ENCODE measurements around the gene PCBP2. TPM values are rescaled to one million over a fixed set of nuclear protein-coding genes. Genes with fewer than 3 reads are reported as not detected.

PCBP2 gene
- total RNA-seq, 1 donor from 2014 or later, result 350 TPM

DNA sequence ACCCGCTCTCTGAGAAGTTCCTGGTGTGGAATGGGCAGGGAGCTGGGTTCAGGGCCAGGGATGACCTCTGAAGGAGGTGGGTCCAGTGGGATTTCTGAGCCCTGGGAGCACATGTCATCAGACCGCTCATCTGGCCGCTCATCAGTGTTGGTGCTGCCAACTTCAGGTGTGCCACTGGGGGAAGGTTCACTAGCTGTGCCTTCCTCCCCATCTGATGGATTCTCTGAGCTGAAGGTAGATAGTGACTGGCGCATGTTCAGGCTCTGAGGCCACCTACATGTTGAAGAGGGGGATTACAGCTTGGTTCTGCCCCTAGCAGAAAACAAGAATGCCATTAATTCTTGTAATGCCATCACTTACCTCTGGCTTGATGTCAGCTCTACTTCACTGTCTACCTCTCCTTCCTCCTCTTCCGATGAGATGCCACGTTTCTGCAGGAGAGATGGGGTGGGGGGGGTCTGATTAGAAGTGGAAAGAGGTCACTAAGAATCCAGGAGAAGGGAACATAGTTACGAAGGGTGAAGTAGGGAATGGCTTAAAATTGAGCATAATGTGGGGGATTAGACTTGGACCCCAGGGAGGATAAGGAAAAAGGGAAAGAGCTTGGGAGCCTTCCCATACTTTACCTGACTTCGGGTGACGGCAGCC lies 30.2 kb downstream of the PCBP2 start:
- TF ChIP-seq, protein P1, sequence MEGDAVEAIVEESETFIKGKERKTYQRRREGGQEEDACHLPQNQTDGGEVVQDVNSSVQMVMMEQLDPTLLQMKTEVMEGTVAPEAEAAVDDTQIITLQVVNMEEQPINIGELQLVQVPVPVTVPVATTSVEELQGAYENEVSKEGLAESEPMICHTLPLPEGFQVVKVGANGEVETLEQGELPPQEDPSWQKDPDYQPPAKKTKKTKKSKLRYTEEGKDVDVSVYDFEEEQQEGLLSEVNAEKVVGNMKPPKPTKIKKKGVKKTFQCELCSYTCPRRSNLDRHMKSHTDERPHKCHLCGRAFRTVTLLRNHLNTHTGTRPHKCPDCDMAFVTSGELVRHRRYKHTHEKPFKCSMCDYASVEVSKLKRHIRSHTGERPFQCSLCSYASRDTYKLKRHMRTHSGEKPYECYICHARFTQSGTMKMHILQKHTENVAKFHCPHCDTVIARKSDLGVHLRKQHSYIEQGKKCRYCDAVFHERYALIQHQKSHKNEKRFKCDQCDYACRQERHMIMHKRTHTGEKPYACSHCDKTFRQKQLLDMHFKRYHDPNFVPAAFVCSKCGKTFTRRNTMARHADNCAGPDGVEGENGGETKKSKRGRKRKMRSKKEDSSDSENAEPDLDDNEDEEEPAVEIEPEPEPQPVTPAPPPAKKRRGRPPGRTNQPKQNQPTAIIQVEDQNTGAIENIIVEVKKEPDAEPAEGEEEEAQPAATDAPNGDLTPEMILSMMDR (IDR thresholded peaks at IDR 0.05; ENCODE audit: insufficient read depth, low read length, poor library complexity, severe bottlenecking), result peak; percentile 34
- no peak overlapping the region for H3K4me3 ChIP-seq (ENCODE audit: low read depth, low read length)
- DNase-seq (ENCODE audit: low read depth), result no peak
- peaks cover 8% of the 10 kb centered on the region for H3K36me3 ChIP-seq (ENCODE audit: control insufficient read depth, insufficient read depth, low read length)
- H3K27me3 ChIP-seq (ENCODE audit: control insufficient read depth, insufficient read depth, low read length), result no peaks in the 10 kb centered on the region

DNA sequence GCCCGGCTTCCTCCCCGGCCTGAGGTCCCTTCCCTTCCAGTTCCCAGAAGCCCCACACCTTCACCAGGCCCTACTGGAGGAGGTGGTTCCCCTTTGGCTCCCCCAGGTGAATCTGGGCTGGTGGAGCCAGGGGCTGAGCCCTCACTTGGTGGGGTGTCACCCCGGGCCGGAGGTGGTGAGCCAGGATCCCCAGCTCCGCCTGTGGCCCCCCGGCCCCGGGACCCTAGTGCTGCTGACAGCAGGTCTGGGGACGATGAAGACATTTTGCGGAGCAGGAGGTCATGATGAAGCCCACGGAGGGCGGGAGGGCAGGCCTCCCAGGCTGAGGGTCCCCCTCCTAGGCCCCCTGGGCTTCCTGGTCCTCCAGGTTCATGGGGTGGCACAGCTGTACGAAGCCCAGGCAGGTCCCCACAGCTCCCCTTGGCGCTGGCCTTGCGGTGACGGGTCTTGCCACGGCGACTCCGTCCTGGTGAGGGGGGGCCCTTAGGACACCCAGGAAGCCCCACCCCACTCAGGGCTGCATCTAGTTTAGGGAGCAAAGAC lies 30.8 kb downstream of the PCBP2 start:
- Histone ChIP-seq H3K27me3 (ENCODE audit: control insufficient read depth, insufficient read depth, low read length) (no peaks in the 10 kb centered on the region), H3K36me3 (ENCODE audit: control insufficient read depth, insufficient read depth, low read length) (peaks cover 8% of the 10 kb centered on the region), H3K4me3 (ENCODE audit: low read depth, low read length) (no peak overlapping the region)
- TF ChIP-seq, protein P1 (IDR thresholded peaks at IDR 0.05; ENCODE audit: insufficient read depth, low read length, poor library complexity, severe bottlenecking), result no peak
- no peak for DNase-seq (ENCODE audit: low read depth)

DNA sequence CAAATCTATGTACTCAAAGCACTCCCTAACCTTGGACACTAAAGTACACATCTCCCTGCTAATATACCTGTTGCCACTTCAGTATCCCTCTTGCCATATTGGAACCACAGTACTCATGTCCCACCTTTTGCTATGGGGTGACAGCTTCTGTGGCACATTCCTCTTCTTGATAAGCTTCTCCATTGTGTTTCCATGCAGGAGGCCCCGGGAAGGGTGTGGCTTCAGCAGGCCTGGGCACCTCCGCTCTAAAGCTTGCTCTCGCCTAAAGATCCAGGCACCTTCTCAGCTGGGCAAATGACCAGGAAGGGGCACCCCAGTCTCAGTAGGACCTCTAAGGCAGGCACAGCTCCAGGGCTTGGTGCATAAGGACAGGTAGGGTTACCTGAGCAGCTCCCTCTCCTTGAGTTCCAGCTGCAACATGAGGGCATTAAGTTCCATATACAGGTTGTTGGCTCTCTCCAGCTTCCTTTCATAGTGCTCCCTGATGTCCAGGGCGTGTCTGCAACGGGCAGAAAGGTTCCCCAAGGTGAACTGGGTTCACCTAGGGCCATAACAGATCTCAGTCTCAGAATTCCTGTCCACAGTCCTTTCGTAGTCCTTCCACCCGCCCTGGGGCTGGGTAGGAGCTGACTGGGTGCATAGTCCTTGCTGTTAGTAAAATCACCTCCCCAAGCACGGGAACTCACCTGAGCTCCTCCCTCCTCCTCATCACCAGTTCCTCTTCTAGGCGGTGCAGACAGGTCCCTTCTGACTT lies 31.5 kb downstream of the PCBP2 start:
- H3K4me3 ChIP-seq (ENCODE audit: low read depth, low read length), result no peak overlapping the region
- no peaks in the 10 kb centered on the region for H3K27me3 ChIP-seq (ENCODE audit: control insufficient read depth, insufficient read depth, low read length)
- TF ChIP-seq, protein P1 (IDR thresholded peaks at IDR 0.05; ENCODE audit: insufficient read depth, low read length, poor library complexity, severe bottlenecking), result no peak
- DNase-seq (ENCODE audit: low read depth), result no peak
- H3K36me3 ChIP-seq (ENCODE audit: control insufficient read depth, insufficient read depth, low read length), result peaks cover 8% of the 10 kb centered on the region

DNA sequence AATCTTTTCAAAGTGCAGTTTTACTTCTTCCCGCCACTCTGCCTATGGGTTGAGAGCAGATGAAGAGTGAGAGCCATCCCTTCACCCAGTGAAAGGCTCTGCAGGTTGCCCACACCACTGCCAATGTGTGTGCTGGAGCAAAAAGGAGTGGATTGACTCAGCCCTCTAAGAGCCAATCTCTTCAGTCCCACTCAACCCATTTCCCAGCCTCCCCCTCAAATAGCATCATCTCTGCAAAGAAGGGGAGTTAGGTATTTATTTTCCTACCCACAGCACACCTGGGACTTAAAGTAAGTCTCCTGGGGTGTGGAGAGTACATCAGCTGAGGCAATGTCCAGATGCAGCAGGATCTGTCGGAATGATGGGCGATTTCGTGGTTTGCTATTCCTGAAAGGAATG lies 32.1 kb downstream of the PCBP2 start:
- peaks cover 8% of the 10 kb centered on the region for H3K36me3 ChIP-seq (ENCODE audit: control insufficient read depth, insufficient read depth, low read length)
- H3K4me3 ChIP-seq (ENCODE audit: low read depth, low read length), result no peak overlapping the region
- DNase-seq (ENCODE audit: low read depth), result no peak
- TF ChIP-seq, protein P1 (IDR thresholded peaks at IDR 0.05; ENCODE audit: insufficient read depth, low read length, poor library complexity, severe bottlenecking), result no peak
- H3K27me3 ChIP-seq (ENCODE audit: control insufficient read depth, insufficient read depth, low read length), result no peaks in the 10 kb centered on the region

DNA sequence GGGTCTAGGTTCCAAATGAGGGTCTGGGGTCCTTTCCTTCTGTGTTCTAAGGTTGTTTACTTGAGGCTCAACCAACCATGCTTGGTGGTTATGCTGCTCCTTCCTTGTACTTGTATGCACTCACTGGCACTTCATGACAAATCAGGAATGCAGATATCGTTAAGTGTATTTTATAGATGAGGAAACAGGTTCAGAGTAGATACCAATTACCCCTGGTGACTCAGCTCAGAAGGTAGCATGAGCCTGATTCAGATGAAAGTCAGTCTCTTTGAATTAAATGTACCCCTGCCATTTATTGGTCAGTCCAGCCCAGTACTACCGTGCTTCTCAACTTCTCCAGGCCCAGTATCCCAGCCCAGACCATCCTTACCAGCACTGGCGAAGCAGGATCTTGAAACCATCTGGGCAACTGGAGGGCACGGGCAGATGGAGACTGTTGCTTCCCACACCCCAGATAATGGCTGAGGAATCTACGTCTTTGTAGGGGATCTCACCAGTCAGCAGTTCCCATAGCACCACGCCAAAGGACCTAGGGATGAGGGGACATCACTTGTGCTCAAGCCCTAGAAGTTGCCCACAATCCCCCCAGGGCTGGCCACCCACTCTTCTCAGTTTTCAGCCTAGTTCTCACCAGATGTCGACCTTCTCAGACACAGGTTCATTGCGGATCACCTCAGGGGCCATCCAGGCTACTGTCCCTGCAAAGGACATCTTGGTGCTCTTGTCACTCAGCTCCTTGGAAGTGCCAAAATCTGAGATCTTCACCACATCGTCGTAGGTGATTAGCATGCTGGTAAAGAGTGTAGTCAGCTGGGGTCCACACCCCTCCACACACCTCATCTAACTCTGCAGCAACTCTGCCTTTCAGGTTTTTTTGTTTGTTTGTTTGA lies 33.0 kb downstream of the PCBP2 start:
- peaks cover 8% of the 10 kb centered on the region for H3K36me3 ChIP-seq (ENCODE audit: control insufficient read depth, insufficient read depth, low read length)
- no peak overlapping the region for H3K4me3 ChIP-seq (ENCODE audit: low read depth, low read length)
- TF ChIP-seq, protein P1 (IDR thresholded peaks at IDR 0.05; ENCODE audit: insufficient read depth, low read length, poor library complexity, severe bottlenecking), result no peak
- no peaks in the 10 kb centered on the region for H3K27me3 ChIP-seq (ENCODE audit: control insufficient read depth, insufficient read depth, low read length)
- DNase-seq (ENCODE audit: low read depth), result no peak
